Panc1 (cell line): Measurements from ENCODE around the gene MTNR1B. TPM values are rescaled to one million over a fixed set of nuclear protein-coding genes. Genes with fewer than 3 reads are reported as not detected.

ENCODE experiments used
- ATAC-seq: fragments of 200-7000 bp; cut with Tn5 transposase; 2 replicates; pipeline ENCODE4 v1.9.1; 2020; ENCODE audit warnings: mild to moderate bottlenecking, moderate library complexity
- BruUV-seq: library from RNA; stranded (reverse); fragments of 400-500 nt; replicated peaks from 2 replicates; lab custom pipeline; 2021; lab: Mats Ljungman, UMichigan
- CTCF ChIA-PET: fragments of 300-600 bp; sonication (Branson Sonifier 250); formaldehyde crosslinking; loops from one replicate; lab custom pipeline; 2022; ENCODE audit warnings: antibody characterized with exemption; lab: Charles Lee
- POLR2A ChIA-PET: fragments of 300-600 bp; sonication (Branson Sonifier 250); formaldehyde crosslinking; loops from one replicate; lab custom pipeline; 2022; ENCODE audit warnings: antibody characterized with exemption; lab: Charles Lee
- DNase-seq: peaks from one replicate; pipeline ENCODE4 v3.0.0-alpha.2; 2010; ENCODE audit warnings: low read depth, low spot score
- H3K27ac ChIP-seq: 2 replicates; pipeline ENCODE4 v1.5.1; 2011; ENCODE audit warnings: mild to moderate bottlenecking, low read length, inconsistent platforms
- H3K27me3 ChIP-seq: fragments of 200-500 bp; sonication (Bioruptor generic); 2 replicates; pipeline ENCODE4 v1.6.0; 2014; ENCODE audit warnings: low read length, inconsistent platforms; ENCODE audit not compliant: control insufficient read depth, insufficient read depth
- H3K36me3 ChIP-seq: fragments of 200-500 bp; sonication (Bioruptor generic); 2 replicates; pipeline ENCODE4 v1.5.1; 2014; ENCODE audit warnings: inconsistent platforms, mild to moderate bottlenecking, low read length, moderate library complexity; ENCODE audit not compliant: control insufficient read depth, insufficient read depth
- H3K4me1 ChIP-seq: 2 replicates; pipeline ENCODE4 v1.5.1; 2011; ENCODE audit warnings: inconsistent platforms, mild to moderate bottlenecking, low read length, moderate library complexity; ENCODE audit not compliant: control insufficient read depth, insufficient read depth
- H3K4me3 ChIP-seq, 2 experiments: 2 replicates each; pipeline ENCODE4 v1.5.1; 2011 to 2012; ENCODE audit warnings: low read depth in 2 of 2, low read length in 2 of 2, mild to moderate bottlenecking in 2 of 2, inconsistent platforms in 1 of 2, moderate library complexity in 1 of 2
- H3K9me3 ChIP-seq: fragments of 200-500 bp; sonication (Bioruptor generic); 2 replicates; pipeline ENCODE4 v1.5.1; 2014; ENCODE audit warnings: low read depth, mild to moderate bottlenecking, inconsistent platforms, low read length, moderate library complexity; ENCODE audit not compliant: control insufficient read depth, insufficient read depth
- REST ChIP-seq, 2 experiments: IDR thresholded peaks; 2 replicates each; pipeline ENCODE4 v1.6.1; 2011 to 2012; ENCODE audit warnings: low read depth in 2 of 2, control low read depth in 1 of 2, low read length in 1 of 2, mild to moderate bottlenecking in 1 of 2, moderate library complexity in 1 of 2; ENCODE audit not compliant: insufficient read depth in 1 of 2
- in situ Hi-C: cut with HindIII; loops from 2 replicates; pipeline ENCODE4 v1.10.0; 2016; ENCODE audit warnings: low sequenced_read_pairs, low pct_unique_long_range_greater_than_20kb
- intact Hi-C: fragments of 100-400 bp; cut with micrococcal nuclease; formaldehyde crosslinking; loops from one replicate; pipeline ENCODE4 v1.10.0; 2022; ENCODE audit not compliant: unreplicated experiment
- total RNA-seq: library from RNA; stranded (reverse); gene quantifications from one replicate; pipeline ENCODE4 v1.2.1, GENCODE V29; 2021; ENCODE audit not compliant: unreplicated experiment

MTNR1B gene
- total RNA-seq, 1 experiment from 2014 or later: not detected

DNA sequence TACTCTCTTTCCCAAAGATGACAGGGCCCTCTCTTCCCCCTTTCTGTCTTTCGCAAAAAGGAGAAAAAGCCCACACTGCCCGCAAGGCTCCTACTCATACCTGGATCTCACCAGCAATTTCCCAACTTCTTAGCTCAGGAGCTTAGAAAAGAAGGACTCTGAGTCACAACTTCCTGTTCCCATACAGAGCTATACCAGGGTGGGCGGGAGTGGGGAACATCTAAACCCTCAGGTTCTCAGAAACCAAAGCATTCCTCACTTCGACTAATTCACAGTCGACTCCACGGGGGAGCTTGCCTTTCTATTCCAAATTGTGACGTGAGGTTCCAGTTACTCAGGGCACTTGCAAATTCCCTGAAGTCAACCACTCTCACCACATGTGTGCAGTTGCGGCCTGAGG lies 61.9 kb downstream of the MTNR1B start:
- no peaks in the 10 kb centered on the region for H3K9me3 ChIP-seq
- no peak for TF ChIP-seq REST (IDR thresholded peaks at IDR 0.05; ENCODE audit: insufficient read depth in 1 of 2, low read depth in 2 of 2, low read length in 1 of 2)
- H3K27ac ChIP-seq: no peak overlapping the region
- H3K36me3 ChIP-seq: no peaks in the 10 kb centered on the region
- CTCF ChIA-PET: no interaction called here
- DNase-seq (no peak), ATAC-seq (no peak)
- no peak overlapping the region for H3K4me3 ChIP-seq
- POLR2A ChIA-PET: interaction anchor here (0.6 kb wide), 1 partner anchor 43 kb away, joined by 18 read pairs; no protein-coding TSS in a partner anchor
- intact Hi-C loops (no loop called here), in situ Hi-C loops (no loop called here)
- BruUV-seq: no TSS peak
- no peaks in the 10 kb centered on the region; the same call in 1 of the 2 replicates for H3K27me3 ChIP-seq
- no peaks in the 10 kb centered on the region for H3K4me1 ChIP-seq

Other genes starting within 250 kb of the MTNR1B start
- gene SLC36A4, start 228.3 kb downstream of the MTNR1B start, total RNA-seq: 30.3 TPM